NCI-H2196 (cell line): Measurements from ENCODE around the gene WFDC1.

Source experiments
- DNase-seq: peaks from one replicate; lab custom pipeline; 2025; ENCODE audit not compliant: unreplicated experiment; lab: John Stamatoyannopoulos, UW

The WFDC1 gene

GRCh38 chr16:84271866-84272265 lies 22.8 kb upstream of the WFDC1 start:
- no peak for DNase-seq

GRCh38 chr16:84272740-84273320 lies 21.8 kb upstream of the WFDC1 start:
- no peak for DNase-seq

GRCh38 chr16:84274515-84274914 lies 20.2 kb upstream of the WFDC1 start:
- no peak for DNase-seq

- no peak for DNase-seq
Observed at GRCh38 chr16:84275585-84276151, 19.0 kb upstream of the WFDC1 start.

GRCh38 chr16:84277244-84277823 lies 17.3 kb upstream of the WFDC1 start:
- peak; percentile 33 for DNase-seq

GRCh38 chr16:84278333-84278732 lies 16.3 kb upstream of the WFDC1 start:
- no peak for DNase-seq

- DNase-seq = no peak
Observed at GRCh38 chr16:84278968-84279367, 15.7 kb upstream of the WFDC1 start.

GRCh38 chr16:84279881-84280280 lies 14.8 kb upstream of the WFDC1 start:
- DNase-seq = no peak

- no peak for DNase-seq
Observed at GRCh38 chr16:84281074-84281473, 13.6 kb upstream of the WFDC1 start.

GRCh38 chr16:84282533-84282932 lies 12.1 kb upstream of the WFDC1 start:
- DNase-seq = no peak

- no peak for DNase-seq
Observed at GRCh38 chr16:84283314-84284153, 11.1 kb upstream of the WFDC1 start.

- DNase-seq = no peak
Observed at GRCh38 chr16:84284154-84284722, 10.4 kb upstream of the WFDC1 start.

GRCh38 chr16:84286578-84287240 lies 8.0 kb upstream of the WFDC1 start:
- DNase-seq = no peak

- DNase-seq = no peak
Observed at GRCh38 chr16:84288902-84289301, 5.8 kb upstream of the WFDC1 start.

- no peak for DNase-seq
Observed at GRCh38 chr16:84291226-84291625, 3.5 kb upstream of the WFDC1 start.

GRCh38 chr16:84292011-84292410 lies 2.7 kb upstream of the WFDC1 start:
- no peak for DNase-seq

- no peak for DNase-seq
Observed at GRCh38 chr16:84293406-84293805, 1.3 kb upstream of the WFDC1 start.

- DNase-seq = no peak
Observed at GRCh38 chr16:84294117-84294516, 561 bp upstream of the WFDC1 start.

GRCh38 chr16:84295203-84295860 lies 654 bp downstream of the WFDC1 start:
- DNase-seq = no peak

- DNase-seq = no peak
Observed at GRCh38 chr16:84298376-84298899, 3.8 kb downstream of the WFDC1 start.
